SK-N-SH (cell line): Measurements from ENCODE around the gene TYK2. TPM values are rescaled to one million over a fixed set of nuclear protein-coding genes. Genes with fewer than 3 reads are reported as not detected.

Source experiments
- CTCF ChIA-PET: fragments of 300-600, 350-600 bp; formaldehyde crosslinking; extraction: SDS; loops from one replicate; lab custom pipeline; 2021; lab: Yijun Ruan, JAX
- POLR2A ChIA-PET: fragments of 350-600 bp; sonication (Branson Sonifier 250); formaldehyde crosslinking; extraction: SDS; loops from one replicate; lab custom pipeline; 2020; ENCODE audit warnings: antibody characterized with exemption, inconsistent platforms; lab: Yijun Ruan, JAX
- DNase-seq: peaks from one replicate; pipeline ENCODE4 v3.0.0; 2012
- H2AFZ ChIP-seq: fragments of 200-600 bp; sonication (generic); 2 replicates; pipeline ENCODE4 v1.8.1; 2016; ENCODE audit warnings: antibody characterized with exemption, mild to moderate bottlenecking, low read depth
- H3F3A ChIP-seq: fragments of 200-600 bp; sonication (generic); replicated peaks from 2 replicates; pipeline ENCODE3; 2016; ENCODE audit warnings: antibody characterized with exemption, mild to moderate bottlenecking; ENCODE audit not compliant: insufficient read depth
- H3K27ac ChIP-seq, 2 experiments: fragments of 200-500 bp in 1 of 2; fragments of 200-600 bp in 1 of 2; sonication (Bioruptor generic) in 1 of 2; sonication (generic), shearing (Covaris generic) in 1 of 2; 2 replicates each; pipeline versions ENCODE4 v1.5.1 to v1.6.1; 2014 to 2016; ENCODE audit warnings: low read depth in 2 of 2, inconsistent platforms in 1 of 2, low read length in 1 of 2, mild to moderate bottlenecking in 1 of 2, mixed read lengths in 1 of 2
- H3K27me3 ChIP-seq: fragments of 200-600 bp; sonication (generic), shearing (Covaris generic); 2 replicates; pipeline ENCODE4 v1.6.1; 2016; ENCODE audit warnings: mixed run types; ENCODE audit not compliant: insufficient read depth
- H3K36me3 ChIP-seq, 2 experiments: fragments of 200-500 bp in 1 of 2; fragments of 200-600 bp in 1 of 2; sonication (Bioruptor generic) in 1 of 2; sonication (generic) in 1 of 2; replicated peaks in 1 of 2; 2 replicates each; pipeline versions ENCODE3 to v1.5.1; 2014 to 2016; ENCODE audit warnings: low read length in 1 of 2, mild to moderate bottlenecking in 1 of 2; ENCODE audit not compliant: insufficient read depth in 2 of 2, control insufficient read depth in 1 of 2
- H3K4me1 ChIP-seq, 2 experiments: fragments of 200-500 bp in 1 of 2; fragments of 200-600 bp in 1 of 2; sonication (Bioruptor generic) in 1 of 2; sonication (generic), shearing (Covaris generic) in 1 of 2; 2 replicates each; pipeline versions ENCODE4 v1.5.1 to v1.6.1; 2014 to 2016; ENCODE audit warnings: low read depth in 1 of 2, low read length in 1 of 2, mixed run types in 1 of 2; ENCODE audit not compliant: insufficient read depth in 2 of 2, control insufficient read depth in 1 of 2
- H3K4me2 ChIP-seq: fragments of 200-600 bp; sonication (generic), shearing (Covaris generic); 2 replicates; pipeline ENCODE4 v1.6.1; 2017; ENCODE audit warnings: mixed run types
- H3K4me3 ChIP-seq, 2 experiments: fragments of 200-500 bp in 1 of 2; fragments of 200-600 bp in 1 of 2; sonication (Bioruptor generic) in 1 of 2; sonication (generic), shearing (Covaris generic) in 1 of 2; 2 replicates each; pipeline versions ENCODE4 v1.5.1 to v1.8.1; 2014 to 2016; ENCODE audit warnings: low read depth in 2 of 2, inconsistent platforms in 1 of 2, low read length in 1 of 2, mild to moderate bottlenecking in 1 of 2, mixed read lengths in 1 of 2, moderate library complexity in 1 of 2
- H3K79me2 ChIP-seq: fragments of 200-600 bp; sonication (generic); 2 replicates; pipeline ENCODE4 v1.8.1; 2017; ENCODE audit warnings: mild to moderate bottlenecking; ENCODE audit not compliant: insufficient read depth
- H3K9ac ChIP-seq: fragments of 200-600 bp; sonication (generic); 2 replicates; pipeline ENCODE4 v1.6.1; 2017; ENCODE audit warnings: mixed run types
- H3K9me2 ChIP-seq: fragments of 200-600 bp; sonication (generic); 2 replicates; pipeline ENCODE4 v1.6.1; 2017; ENCODE audit warnings: mixed run types
- H3K9me3 ChIP-seq: fragments of 200-600 bp; sonication (generic); 2 replicates; pipeline ENCODE4 v1.6.1; 2017; ENCODE audit warnings: mixed run types, mild to moderate bottlenecking, moderate library complexity
- H4K20me1 ChIP-seq: fragments of 200-600 bp; sonication (generic); 2 replicates; pipeline ENCODE4 v1.6.1; 2017; ENCODE audit warnings: mild to moderate bottlenecking, mixed run types; ENCODE audit not compliant: insufficient read depth
- ELF1 ChIP-seq: IDR thresholded peaks from 2 replicates; pipeline ENCODE4 v1.4.0; 2012
- EP300 ChIP-seq, 2 experiments: IDR thresholded peaks; 2 replicates each; pipeline versions ENCODE4 v1.4.0 to v1.6.1; 2012; ENCODE audit warnings: borderline replicate concordance in 1 of 2, low read depth in 1 of 2, low read length in 1 of 2
- EZH2phosphoT487 ChIP-seq: fragments of 200-600 bp; sonication (generic); IDR thresholded peaks from 2 replicates; pipeline ENCODE4 v1.6.1; 2017; ENCODE audit warnings: low read depth, mixed run types, mild to moderate bottlenecking, antibody characterized with exemption, moderate library complexity, borderline replicate concordance
- FOXM1 ChIP-seq: IDR thresholded peaks from 2 replicates; pipeline ENCODE4 v1.4.0; 2012; ENCODE audit warnings: low read depth, mild to moderate bottlenecking
- GABPA ChIP-seq: IDR thresholded peaks from 2 replicates; pipeline ENCODE4 v1.4.0; 2012; ENCODE audit warnings: low read depth, mild to moderate bottlenecking
- GATA2 ChIP-seq: sonication (generic); formaldehyde crosslinking; IDR thresholded peaks from 2 replicates; pipeline ENCODE4 v1.5.0; 2020; ENCODE audit warnings: mild to moderate bottlenecking, missing genetic modification reagents
- JUND ChIP-seq: IDR thresholded peaks from 2 replicates; pipeline ENCODE4 v1.4.0; 2012
- MXI1 ChIP-seq: IDR thresholded peaks from 2 replicates; pipeline ENCODE4 v1.6.1; 2012; ENCODE audit warnings: mild to moderate bottlenecking, low read depth, low read length, improper control_type of control experiment
- RFX5 ChIP-seq: IDR thresholded peaks from 2 replicates; pipeline ENCODE4 v1.6.1; 2012; ENCODE audit warnings: mild to moderate bottlenecking, improper control_type of control experiment, low read length
- RXRA ChIP-seq: IDR thresholded peaks from 2 replicates; pipeline ENCODE4 v1.4.0; 2012; ENCODE audit warnings: low read depth, mild to moderate bottlenecking, borderline replicate concordance
- SMC3 ChIP-seq: IDR thresholded peaks from 2 replicates; pipeline ENCODE4 v1.6.1; 2012; ENCODE audit warnings: low read depth, low read length, improper control_type of control experiment
- WGBS: methylation state at CpG from one replicate; pipeline ENCODE4 v1.1.6; 2017; ENCODE audit warnings: low lambda C conversion rate; 5-methylcytosine and 5-hydroxymethylcytosine counted together
- polyA plus RNA-seq, 3 experiments: library from polyadenylated mRNA; depleted of rRNA; stranded (reverse); fragments of >200 nt; gene quantifications; 2 replicates each; pipeline ENCODE4 v1.2.3, GENCODE V29; 2012
- TF ChIP-seq, protein P1 (sequence below): fragments of 150-350 bp; IDR thresholded peaks from 2 replicates; pipeline ENCODE4 v1.6.1; 2016; ENCODE audit warnings: mild to moderate bottlenecking, low read depth, low read length
- TF ChIP-seq, protein P2 (sequence below): IDR thresholded peaks from 2 replicates; pipeline ENCODE4 v1.6.1; 2012; ENCODE audit warnings: mild to moderate bottlenecking, low read depth, low read length, moderate library complexity
- TF ChIP-seq, protein P3 (sequence below): IDR thresholded peaks from 2 replicates; pipeline ENCODE4 v1.4.0; 2012; ENCODE audit warnings: low read depth
- TF ChIP-seq, protein P4 (sequence below): IDR thresholded peaks from 2 replicates; pipeline ENCODE4; 2012
- TF ChIP-seq, protein P5 (sequence below): fragments of 200-600 bp; sonication (generic); IDR thresholded peaks from 2 replicates; pipeline ENCODE4 v1.6.1; 2017; ENCODE audit warnings: antibody characterized with exemption, mild to moderate bottlenecking, moderate library complexity
- TF ChIP-seq, protein P6 (sequence below): IDR thresholded peaks from 2 replicates; pipeline ENCODE4 v1.4.0; 2012; ENCODE audit warnings: low read depth, borderline replicate concordance

The TYK2 gene
- polyA plus RNA-seq, 1 of the 3 experiments (the other 2 are of a cell fraction) = 44.6 TPM

DNA sequence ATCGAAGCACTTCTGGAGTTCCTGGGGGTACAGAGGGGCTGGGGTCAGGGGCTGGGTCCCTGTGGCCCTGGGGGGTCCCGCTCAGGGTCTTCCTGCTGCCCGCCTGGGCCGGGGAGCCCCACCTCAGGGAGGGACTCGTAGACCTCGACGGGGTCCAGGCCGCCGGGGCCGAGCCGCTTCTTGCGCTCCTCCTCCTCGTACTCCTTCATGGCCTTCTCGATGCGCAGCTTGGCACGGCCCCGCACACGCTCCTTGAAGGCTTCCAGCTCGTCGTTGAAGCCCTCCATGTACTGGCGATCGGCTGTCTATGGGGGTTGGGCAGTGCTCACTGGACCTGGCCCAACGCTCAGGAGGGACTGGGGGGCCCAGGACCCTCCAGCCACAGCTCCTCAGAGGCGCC is 12.8 kb upstream of the TYK2 start:
- ChIA-PET POLR2A (no interaction called here), CTCF (interaction anchor here (0.7 to 20.2 kb wide), 5 partner anchors 9 to 129 kb away, joined by 3 to 596 read pairs (median 5); partner anchors contain the start of genes CDC37 and ICAM1)
- Histone ChIP-seq H3K4me3 (no peak overlapping the region), H3K4me2 (no peak overlapping the region), H3F3A (peaks cover 31% of the 10 kb centered on the region), H2AFZ (no peak overlapping the region), H3K27ac (no peak overlapping the region), H3K27me3 (no peaks in the 10 kb centered on the region), H3K4me1 (no peaks in the 10 kb centered on the region), H3K9me3 (no peaks in the 10 kb centered on the region), H3K9ac (no peak overlapping the region), H4K20me1 (peaks cover 23% of the 10 kb centered on the region), H3K9me2 (no peaks in the 10 kb centered on the region), H3K79me2 (peaks cover 20% of the 10 kb centered on the region), H3K36me3 (peaks cover 17 to 30% of the 10 kb centered on the region in 2 experiments)
- no peak for TF ChIP-seq EP300 (IDR thresholded peaks at IDR 0.05; ENCODE audit: borderline replicate concordance in 1 of 2, low read depth in 1 of 2, low read length in 1 of 2)
- TF ChIP-seq RXRA = no peak
- no peak for TF ChIP-seq GATA2 (CRISPR knock-in tag)
- TF ChIP-seq, protein P1, sequence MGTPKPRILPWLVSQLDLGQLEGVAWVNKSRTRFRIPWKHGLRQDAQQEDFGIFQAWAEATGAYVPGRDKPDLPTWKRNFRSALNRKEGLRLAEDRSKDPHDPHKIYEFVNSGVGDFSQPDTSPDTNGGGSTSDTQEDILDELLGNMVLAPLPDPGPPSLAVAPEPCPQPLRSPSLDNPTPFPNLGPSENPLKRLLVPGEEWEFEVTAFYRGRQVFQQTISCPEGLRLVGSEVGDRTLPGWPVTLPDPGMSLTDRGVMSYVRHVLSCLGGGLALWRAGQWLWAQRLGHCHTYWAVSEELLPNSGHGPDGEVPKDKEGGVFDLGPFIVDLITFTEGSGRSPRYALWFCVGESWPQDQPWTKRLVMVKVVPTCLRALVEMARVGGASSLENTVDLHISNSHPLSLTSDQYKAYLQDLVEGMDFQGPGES = no peak
- TF ChIP-seq, protein P2, sequence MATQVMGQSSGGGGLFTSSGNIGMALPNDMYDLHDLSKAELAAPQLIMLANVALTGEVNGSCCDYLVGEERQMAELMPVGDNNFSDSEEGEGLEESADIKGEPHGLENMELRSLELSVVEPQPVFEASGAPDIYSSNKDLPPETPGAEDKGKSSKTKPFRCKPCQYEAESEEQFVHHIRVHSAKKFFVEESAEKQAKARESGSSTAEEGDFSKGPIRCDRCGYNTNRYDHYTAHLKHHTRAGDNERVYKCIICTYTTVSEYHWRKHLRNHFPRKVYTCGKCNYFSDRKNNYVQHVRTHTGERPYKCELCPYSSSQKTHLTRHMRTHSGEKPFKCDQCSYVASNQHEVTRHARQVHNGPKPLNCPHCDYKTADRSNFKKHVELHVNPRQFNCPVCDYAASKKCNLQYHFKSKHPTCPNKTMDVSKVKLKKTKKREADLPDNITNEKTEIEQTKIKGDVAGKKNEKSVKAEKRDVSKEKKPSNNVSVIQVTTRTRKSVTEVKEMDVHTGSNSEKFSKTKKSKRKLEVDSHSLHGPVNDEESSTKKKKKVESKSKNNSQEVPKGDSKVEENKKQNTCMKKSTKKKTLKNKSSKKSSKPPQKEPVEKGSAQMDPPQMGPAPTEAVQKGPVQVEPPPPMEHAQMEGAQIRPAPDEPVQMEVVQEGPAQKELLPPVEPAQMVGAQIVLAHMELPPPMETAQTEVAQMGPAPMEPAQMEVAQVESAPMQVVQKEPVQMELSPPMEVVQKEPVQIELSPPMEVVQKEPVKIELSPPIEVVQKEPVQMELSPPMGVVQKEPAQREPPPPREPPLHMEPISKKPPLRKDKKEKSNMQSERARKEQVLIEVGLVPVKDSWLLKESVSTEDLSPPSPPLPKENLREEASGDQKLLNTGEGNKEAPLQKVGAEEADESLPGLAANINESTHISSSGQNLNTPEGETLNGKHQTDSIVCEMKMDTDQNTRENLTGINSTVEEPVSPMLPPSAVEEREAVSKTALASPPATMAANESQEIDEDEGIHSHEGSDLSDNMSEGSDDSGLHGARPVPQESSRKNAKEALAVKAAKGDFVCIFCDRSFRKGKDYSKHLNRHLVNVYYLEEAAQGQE = no peak
- TF ChIP-seq FOXM1 = no peak
- no peak for TF ChIP-seq SMC3
- TF ChIP-seq, protein P3, sequence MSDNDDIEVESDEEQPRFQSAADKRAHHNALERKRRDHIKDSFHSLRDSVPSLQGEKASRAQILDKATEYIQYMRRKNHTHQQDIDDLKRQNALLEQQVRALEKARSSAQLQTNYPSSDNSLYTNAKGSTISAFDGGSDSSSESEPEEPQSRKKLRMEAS = no peak
- TF ChIP-seq GABPA = no peak
- TF ChIP-seq, protein P4, sequence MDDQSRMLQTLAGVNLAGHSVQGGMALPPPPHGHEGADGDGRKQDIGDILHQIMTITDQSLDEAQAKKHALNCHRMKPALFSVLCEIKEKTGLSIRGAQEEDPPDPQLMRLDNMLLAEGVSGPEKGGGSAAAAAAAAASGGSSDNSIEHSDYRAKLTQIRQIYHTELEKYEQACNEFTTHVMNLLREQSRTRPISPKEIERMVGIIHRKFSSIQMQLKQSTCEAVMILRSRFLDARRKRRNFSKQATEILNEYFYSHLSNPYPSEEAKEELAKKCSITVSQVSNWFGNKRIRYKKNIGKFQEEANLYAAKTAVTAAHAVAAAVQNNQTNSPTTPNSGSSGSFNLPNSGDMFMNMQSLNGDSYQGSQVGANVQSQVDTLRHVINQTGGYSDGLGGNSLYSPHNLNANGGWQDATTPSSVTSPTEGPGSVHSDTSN = no peak
- no peak for DNase-seq
- 93% methylated on average over 19 of the region's 24 CpGs for WGBS

DNA sequence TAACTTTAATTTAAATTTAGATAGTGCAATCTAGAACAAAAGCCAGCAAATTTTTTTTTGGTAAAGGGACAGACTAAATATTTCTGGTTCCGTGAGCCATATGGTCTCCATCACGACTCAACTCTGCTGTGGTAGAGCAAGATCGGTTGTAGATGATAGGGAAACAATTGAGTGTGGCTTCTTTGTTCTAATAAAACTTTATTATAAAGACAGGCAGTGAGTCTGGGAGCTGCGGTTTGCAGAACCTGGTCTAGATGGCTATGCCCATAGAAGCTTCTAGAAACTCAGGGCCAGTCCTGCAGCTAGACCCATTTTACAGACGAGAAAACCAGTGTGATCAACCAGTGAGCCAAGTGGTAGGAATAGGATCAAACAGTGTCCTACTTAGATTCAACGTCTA is 11.7 kb upstream of the TYK2 start:
- H3K9ac ChIP-seq = no peak overlapping the region
- peaks cover 31% of the 10 kb centered on the region for H3F3A ChIP-seq
- ChIA-PET CTCF (interaction anchor here (1.3 to 20.2 kb wide), 6 partner anchors 8 to 128 kb away, joined by 5 to 596 read pairs (median 11); partner anchors contain the start of genes CDC37, ICAM1, ICAM4 and ICAM5), POLR2A (no interaction called here)
- DNase-seq = no peak
- H3K4me2 ChIP-seq = no peak overlapping the region
- H3K27me3 ChIP-seq = no peaks in the 10 kb centered on the region
- WGBS = 85% methylated on average over 6 of the region's 6 CpGs
- H3K4me3 ChIP-seq = no peak overlapping the region
- no peaks in the 10 kb centered on the region for H3K9me2 ChIP-seq
- H3K27ac ChIP-seq = no peak overlapping the region
- peaks cover 12% of the 10 kb centered on the region for H4K20me1 ChIP-seq
- H3K79me2 ChIP-seq = peaks cover 10% of the 10 kb centered on the region; the same call in 1 of the 2 replicates
- H3K36me3 ChIP-seq = peaks cover 15 to 28% of the 10 kb centered on the region in 2 experiments
- H3K4me1 ChIP-seq = no peaks in the 10 kb centered on the region
- H3K9me3 ChIP-seq = no peaks in the 10 kb centered on the region
- no peak overlapping the region for H2AFZ ChIP-seq
- TF ChIP-seq JUND (no peak), RFX5 (no peak), ELF1 (no peak), FOXM1 (no peak), MXI1 (no peak), EZH2phosphoT487 (no peak), GABPA (no peak)
- TF ChIP-seq, protein P5, sequence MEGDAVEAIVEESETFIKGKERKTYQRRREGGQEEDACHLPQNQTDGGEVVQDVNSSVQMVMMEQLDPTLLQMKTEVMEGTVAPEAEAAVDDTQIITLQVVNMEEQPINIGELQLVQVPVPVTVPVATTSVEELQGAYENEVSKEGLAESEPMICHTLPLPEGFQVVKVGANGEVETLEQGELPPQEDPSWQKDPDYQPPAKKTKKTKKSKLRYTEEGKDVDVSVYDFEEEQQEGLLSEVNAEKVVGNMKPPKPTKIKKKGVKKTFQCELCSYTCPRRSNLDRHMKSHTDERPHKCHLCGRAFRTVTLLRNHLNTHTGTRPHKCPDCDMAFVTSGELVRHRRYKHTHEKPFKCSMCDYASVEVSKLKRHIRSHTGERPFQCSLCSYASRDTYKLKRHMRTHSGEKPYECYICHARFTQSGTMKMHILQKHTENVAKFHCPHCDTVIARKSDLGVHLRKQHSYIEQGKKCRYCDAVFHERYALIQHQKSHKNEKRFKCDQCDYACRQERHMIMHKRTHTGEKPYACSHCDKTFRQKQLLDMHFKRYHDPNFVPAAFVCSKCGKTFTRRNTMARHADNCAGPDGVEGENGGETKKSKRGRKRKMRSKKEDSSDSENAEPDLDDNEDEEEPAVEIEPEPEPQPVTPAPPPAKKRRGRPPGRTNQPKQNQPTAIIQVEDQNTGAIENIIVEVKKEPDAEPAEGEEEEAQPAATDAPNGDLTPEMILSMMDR = no peak
- TF ChIP-seq, protein P6, sequence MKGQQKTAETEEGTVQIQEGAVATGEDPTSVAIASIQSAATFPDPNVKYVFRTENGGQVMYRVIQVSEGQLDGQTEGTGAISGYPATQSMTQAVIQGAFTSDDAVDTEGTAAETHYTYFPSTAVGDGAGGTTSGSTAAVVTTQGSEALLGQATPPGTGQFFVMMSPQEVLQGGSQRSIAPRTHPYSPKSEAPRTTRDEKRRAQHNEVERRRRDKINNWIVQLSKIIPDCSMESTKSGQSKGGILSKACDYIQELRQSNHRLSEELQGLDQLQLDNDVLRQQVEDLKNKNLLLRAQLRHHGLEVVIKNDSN = no peak
